HFF-Myc (cell line): Measurements from ENCODE around the gene CYP1A1.
A peak's percentile ranks its signal among the peaks of the same experiment; 100 is the strongest.

Source experiments
- DNase-seq: peaks from one replicate; pipeline ENCODE4 v3.0.0-alpha.2; 2011; ENCODE audit warnings: low read depth; ENCODE audit errors: extremely low read depth
- H3K4me3 ChIP-seq: replicated peaks from 2 replicates; pipeline ENCODE4 v1.5.1; 2011; ENCODE audit warnings: low read depth, mild to moderate bottlenecking, control low read depth, low read length
- TF ChIP-seq, protein P1 (sequence below): IDR thresholded peaks from 2 replicates; pipeline ENCODE4 v1.5.1; 2012; ENCODE audit warnings: mild to moderate bottlenecking, low read depth, low read length, control low read depth; ENCODE audit errors: missing control alignments

The CYP1A1 gene

DNA sequence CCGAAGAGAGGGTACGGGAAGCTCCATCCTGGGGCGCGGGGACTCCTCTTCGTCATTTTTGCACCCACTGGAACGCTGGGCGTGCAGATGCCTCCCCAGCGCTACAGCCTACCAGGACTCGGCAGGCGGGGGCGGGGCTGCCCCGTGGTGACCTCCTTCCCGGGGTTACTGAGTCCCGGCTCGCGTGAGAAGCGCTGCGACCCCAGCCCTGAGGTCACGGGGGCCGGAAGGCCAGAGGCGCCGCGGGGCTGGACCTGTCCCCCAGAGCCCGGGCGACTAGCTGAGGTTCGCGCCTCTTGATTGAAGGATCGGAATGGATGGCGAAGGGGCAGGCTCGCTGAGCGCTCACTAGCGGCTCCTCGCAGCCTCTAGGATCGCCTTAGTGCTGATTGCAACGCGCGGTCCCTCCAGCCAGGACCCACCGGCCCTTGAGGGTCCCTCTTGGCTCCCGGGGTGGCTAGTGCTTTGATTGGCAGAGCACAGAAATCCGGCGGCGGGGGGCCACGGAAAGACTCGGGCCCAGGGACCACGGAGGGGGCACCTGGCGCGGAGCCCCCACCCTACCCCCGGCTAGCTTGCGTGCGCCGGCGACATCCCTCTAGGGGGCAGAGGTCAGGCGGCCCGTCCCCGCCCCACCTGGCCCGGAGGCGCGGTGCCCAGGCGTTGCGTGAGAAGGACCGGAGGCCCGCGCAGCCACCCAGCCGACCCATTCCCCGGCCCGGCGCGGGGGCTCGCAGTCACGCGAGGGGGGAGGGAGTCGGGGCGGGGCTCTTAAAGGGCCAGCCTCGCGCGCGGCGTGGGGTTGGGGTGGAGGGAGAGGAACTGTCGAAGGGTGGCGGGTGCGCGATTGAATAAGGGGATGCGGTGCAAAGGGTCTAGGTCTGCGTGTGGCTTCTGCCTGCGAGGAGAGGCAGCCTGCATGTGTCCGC is 781 bp upstream of the CYP1A1 start:
- peak overlapping the region; percentile 31 for H3K4me3 ChIP-seq
- TF ChIP-seq, protein P1, sequence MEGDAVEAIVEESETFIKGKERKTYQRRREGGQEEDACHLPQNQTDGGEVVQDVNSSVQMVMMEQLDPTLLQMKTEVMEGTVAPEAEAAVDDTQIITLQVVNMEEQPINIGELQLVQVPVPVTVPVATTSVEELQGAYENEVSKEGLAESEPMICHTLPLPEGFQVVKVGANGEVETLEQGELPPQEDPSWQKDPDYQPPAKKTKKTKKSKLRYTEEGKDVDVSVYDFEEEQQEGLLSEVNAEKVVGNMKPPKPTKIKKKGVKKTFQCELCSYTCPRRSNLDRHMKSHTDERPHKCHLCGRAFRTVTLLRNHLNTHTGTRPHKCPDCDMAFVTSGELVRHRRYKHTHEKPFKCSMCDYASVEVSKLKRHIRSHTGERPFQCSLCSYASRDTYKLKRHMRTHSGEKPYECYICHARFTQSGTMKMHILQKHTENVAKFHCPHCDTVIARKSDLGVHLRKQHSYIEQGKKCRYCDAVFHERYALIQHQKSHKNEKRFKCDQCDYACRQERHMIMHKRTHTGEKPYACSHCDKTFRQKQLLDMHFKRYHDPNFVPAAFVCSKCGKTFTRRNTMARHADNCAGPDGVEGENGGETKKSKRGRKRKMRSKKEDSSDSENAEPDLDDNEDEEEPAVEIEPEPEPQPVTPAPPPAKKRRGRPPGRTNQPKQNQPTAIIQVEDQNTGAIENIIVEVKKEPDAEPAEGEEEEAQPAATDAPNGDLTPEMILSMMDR = no peak
- no peak for DNase-seq

DNA sequence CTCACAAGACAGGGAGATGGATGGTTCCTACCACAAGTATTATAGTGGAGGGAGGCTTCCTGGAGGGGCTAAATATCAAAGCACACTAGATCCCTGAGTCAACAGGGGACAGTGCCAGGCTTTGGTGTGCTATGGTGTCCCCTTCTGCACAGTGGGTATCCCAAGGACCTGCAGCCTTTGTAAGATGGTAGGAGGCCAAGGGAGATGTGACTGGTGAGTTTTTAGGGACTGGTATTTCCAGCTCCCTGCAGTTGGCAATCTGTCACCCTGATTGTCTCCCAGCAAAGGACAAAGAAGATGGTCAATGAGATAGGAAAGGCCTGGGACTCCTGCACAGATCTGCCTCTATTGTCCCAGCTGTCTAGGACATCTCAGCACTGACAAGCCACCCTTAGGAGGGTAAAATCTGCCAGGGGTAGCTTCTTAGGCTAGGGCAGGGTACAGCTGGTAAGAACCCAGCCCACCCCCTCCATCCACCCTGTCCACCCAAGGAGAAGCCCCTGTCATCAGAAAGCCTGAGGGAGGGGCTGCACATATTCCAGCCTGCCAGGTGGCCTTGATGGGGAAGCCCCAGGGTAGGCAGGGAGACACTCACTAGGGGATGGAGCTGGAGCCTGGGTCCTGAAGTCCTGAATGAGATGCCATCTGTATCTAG is 631 bp downstream of the CYP1A1 start:
- DNase-seq = no peak
- H3K4me3 ChIP-seq = no peak overlapping the region
- TF ChIP-seq, protein P1 = no peak

DNA sequence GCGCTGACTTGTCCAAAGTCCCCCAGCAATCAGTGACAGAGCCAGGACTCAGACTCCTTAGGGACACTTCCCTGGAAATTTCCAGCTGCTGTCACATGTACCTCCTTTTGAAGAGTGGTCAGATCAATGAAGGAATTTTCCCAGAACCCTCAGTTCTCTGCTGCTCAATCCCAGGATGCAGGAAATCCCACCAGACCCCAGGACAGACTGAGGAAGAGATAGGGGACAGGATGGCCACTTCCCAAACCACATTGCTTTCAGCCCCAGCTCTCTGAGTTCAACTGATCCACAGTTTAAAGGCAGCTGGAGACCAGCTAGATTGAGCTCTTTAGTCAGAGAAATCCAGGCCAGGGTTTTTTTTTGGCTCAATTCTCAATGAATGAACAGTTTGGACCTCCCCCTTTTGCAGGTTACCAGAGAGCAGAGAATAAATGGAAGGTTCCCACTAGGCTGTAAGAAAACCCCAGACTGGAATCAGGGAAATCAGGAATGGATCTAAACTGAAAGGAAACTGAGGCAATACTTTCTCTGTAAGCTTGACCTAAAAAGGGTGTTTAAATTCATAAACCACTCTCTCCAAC is 1.5 kb downstream of the CYP1A1 start:
- DNase-seq = no peak
- no peak overlapping the region for H3K4me3 ChIP-seq
- TF ChIP-seq, protein P1 = no peak

DNA sequence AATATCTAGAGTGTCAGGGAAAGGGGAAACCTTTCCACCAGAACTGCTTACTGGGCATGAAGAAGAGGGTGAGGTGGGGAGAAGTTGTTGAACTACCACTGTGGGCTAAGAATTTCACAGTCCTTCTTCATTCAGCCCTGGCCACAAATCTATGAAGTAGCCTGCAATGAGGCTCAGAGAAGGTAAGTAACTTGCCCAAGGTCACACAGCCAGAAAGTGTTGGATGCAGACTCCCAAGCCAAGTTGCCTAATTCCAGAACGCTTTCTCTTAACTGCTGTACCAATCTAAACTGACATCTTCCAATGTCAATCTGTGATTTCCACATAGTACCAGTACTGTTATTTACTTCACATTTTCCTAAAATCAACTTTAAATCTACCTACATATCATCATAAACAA is 2.1 kb downstream of the CYP1A1 start:
- TF ChIP-seq, protein P1 = no peak
- DNase-seq = no peak

DNA sequence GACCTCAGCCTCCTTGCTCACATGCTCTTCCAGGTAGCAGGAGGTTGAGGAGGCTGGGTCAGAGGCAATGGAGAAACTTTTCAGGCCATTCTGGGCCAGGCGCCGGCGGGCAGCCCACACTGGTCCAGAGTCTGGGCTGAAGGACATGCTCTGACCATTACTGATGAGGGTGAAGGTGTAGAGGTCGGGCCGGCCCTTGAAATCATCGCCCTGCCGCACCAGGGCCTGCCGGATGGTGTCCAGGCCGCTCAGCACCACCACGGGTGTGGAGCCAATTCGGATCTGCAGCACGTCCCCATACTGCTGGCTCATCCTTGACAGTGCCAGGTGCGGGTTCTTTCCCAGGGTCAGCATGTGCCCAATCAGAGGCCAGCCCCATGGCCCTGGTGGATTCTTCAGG is 2.7 kb downstream of the CYP1A1 start:
- TF ChIP-seq, protein P1 = no peak
- H3K4me3 ChIP-seq = no peak overlapping the region
- no peak for DNase-seq

More for the DNA sequence above, 2.1 kb downstream of the CYP1A1 start:
- no peak overlapping the region for H3K4me3 ChIP-seq

DNA sequence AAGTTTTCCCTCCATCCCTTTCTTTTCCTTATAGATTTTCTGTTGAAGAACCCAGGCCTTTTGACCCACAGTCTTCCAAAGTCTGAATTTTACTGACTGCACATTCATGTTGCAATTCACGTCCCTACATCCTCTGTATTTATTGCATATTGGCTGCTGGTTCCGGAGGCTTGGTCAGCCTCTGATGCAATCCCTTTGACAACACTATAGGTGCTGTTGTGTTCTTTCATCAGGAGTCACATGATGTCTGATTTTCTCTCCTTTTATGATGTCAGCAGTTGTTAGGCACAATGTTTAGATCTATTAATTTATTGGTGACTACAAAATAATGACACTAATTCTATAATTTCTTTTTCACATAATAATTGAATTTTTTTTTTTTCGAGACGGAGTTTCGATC is 8.7 kb downstream of the CYP1A1 start:
- DNase-seq = no peak
- TF ChIP-seq, protein P1 = no peak
- H3K4me3 ChIP-seq = no peak overlapping the region
